Progenitor cell of endocrine pancreas (in vitro differentiated cells): Measurements from ENCODE around the gene ARHGAP27. TPM values are rescaled to one million over a fixed set of nuclear protein-coding genes. Genes with fewer than 3 reads are reported as not detected.
"Not testable (repeated sequence)": the region's sequence is repeated elsewhere in the genome, so short reads cannot be mapped to it uniquely, and the experiment has no call there.

ENCODE experiments used
- DNase-seq: peaks from one replicate; pipeline ENCODE4 v3.0.0; 2021; ENCODE audit warnings: low spot score; ENCODE audit not compliant: unreplicated experiment
- H3K27ac Mint-ChIP-seq: 2 replicates; pipeline ENCODE4 v1.8.0; 2021; ENCODE audit warnings: mild to moderate bottlenecking, moderate library complexity, mixed read lengths
- H3K27me3 Mint-ChIP-seq: 2 replicates; pipeline ENCODE4 v1.8.0; 2021; ENCODE audit warnings: mixed read lengths
- H3K36me3 Mint-ChIP-seq: 2 replicates; pipeline ENCODE4 v1.8.0; 2022; ENCODE audit warnings: mixed read lengths; ENCODE audit not compliant: insufficient read depth
- H3K4me1 Mint-ChIP-seq: 2 replicates; pipeline ENCODE4 v1.8.0; 2021; ENCODE audit warnings: low read depth, mixed read lengths
- H3K4me3 Mint-ChIP-seq: 2 replicates; pipeline ENCODE4 v1.8.0; 2021; ENCODE audit warnings: low read depth, mild to moderate bottlenecking, moderate library complexity, mixed read lengths
- H3K9me3 Mint-ChIP-seq: 2 replicates; pipeline ENCODE4 v1.8.0; 2021; ENCODE audit warnings: low read depth, mixed read lengths
- total RNA-seq: library from RNA; stranded (reverse); gene quantifications from 2 replicates; pipeline ENCODE4 v1.2.1, GENCODE V29; 2021
- TF ChIP-seq, protein P1 (sequence below): fragments of 200-600 bp; sonication (generic); IDR thresholded peaks from one replicate; pipeline ENCODE4 v1.5.0; 2021; ENCODE audit warnings: antibody characterized with exemption, mild to moderate bottlenecking; ENCODE audit not compliant: unreplicated experiment

The ARHGAP27 gene
- total RNA-seq, 1 donor from 2014 or later = 7.6 TPM

DNA sequence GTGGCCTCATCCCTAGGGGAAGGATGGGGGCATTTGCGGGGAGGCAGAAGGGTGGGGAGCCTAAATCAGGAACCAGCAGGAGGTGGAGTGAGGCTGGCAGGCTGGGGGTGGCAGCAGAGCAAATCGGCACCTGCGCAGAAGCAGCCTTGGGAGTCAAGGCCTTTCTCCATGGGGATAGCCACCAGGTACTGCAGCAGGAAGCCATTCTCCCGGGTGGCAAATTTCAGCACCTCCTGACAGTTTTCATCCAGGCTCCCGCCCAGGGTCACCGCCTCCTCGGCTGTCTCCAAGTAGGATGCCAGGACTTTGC lies 20.5 kb upstream of the ARHGAP27 start:
- not testable (repeated sequence) for H3K36me3 Mint-ChIP-seq, H3K4me3 Mint-ChIP-seq, H3K27me3 Mint-ChIP-seq, H3K9me3 Mint-ChIP-seq, H3K4me1 Mint-ChIP-seq, H3K27ac Mint-ChIP-seq, DNase-seq

DNA sequence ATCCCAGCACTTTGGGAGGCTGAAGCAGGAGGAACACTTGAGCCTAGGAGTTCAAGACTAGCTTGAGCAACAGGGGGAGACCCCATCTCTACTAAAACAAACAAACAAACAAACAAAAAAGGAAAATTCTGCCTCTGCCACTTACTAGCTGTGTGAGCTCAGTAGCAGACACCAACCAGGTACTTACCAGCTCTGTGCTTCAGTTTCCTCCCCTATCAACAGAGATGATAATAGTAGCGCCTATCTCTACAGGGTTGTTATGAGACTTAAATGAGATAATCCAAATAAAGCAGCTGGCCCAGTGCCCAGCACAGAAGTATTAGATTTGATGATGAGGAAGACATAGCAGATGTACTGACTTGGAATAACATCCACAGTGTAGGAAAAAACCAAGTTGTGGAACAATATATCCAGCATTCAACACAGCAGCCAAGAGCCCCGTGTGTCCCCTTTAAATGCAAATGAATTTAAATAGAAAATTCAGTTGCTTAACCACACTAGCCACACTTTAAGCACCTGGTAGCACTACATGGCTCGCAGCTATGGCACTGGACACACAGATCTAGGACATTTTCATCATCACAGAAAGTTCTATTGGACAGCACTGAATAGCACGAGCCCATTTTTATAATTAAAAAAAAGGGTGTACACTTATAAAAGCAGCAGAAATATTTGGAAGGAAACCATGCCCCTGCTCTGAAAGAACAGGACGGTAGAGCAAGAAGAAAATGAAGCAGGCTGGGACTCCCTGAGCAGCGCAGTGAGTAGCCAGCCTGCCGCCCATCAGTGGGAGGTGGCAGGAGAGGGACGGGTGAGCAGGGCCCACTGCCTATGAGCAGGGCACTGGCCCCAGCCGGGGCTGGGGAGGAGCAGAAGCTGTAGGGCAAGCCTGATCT lies 19.9 kb upstream of the ARHGAP27 start:
- not testable (repeated sequence) for DNase-seq, H3K4me3 Mint-ChIP-seq, H3K4me1 Mint-ChIP-seq, H3K9me3 Mint-ChIP-seq, H3K27ac Mint-ChIP-seq, H3K27me3 Mint-ChIP-seq, H3K36me3 Mint-ChIP-seq

DNA sequence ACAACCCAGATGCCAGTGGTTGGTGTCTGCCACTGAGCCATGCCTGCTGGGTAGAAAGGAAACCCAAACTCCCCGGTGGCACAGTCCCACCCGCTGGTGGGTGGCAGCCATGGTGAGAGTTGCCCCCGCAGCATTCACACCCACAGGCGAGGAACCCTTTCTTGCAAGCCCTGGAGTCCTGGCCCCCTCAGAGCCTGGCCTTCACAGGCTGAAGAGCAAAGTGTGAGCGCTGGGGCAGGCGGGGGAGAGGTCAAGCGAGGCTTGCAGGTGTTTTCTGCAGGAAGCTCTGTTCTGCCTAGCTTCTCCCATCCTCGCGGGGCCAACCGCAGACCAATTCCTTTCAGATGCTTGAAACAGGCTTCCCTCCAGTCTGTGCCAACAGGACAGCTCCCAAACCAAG lies 19.0 kb upstream of the ARHGAP27 start:
- H3K27ac Mint-ChIP-seq, H3K9me3 Mint-ChIP-seq, H3K36me3 Mint-ChIP-seq, H3K4me3 Mint-ChIP-seq, DNase-seq, H3K4me1 Mint-ChIP-seq, H3K27me3 Mint-ChIP-seq: not testable (repeated sequence)

DNA sequence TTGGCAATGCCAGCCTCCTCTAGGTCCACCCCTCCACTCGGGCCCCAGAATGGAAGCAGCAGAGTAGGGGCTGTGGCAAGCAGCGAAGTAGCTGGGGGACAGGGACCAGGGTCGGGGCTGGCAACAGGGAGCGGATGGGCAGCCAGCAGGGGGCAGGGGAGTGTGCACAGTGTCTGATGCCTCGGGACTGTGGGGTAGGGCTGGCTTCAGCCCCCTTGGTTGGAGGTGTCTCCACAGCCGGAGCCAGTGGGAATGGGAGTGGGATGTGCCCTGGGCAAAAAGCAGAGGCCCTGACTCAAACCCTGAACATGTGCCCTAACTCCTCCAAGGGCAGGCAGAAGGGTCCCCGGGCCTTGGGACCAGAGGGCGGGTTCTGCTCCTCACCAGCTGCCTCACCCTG lies 18.5 kb upstream of the ARHGAP27 start:
- Mint-ChIP-seq H3K27me3 (no peaks in the 10 kb centered on the region), H3K36me3 (peaks cover 5% of the 10 kb centered on the region), H3K27ac (no peak overlapping the region), H3K4me3 (no peak overlapping the region), H3K9me3 (no peaks in the 10 kb centered on the region), H3K4me1 (no peaks in the 10 kb centered on the region)
- no peak for DNase-seq
- TF ChIP-seq, protein P1, sequence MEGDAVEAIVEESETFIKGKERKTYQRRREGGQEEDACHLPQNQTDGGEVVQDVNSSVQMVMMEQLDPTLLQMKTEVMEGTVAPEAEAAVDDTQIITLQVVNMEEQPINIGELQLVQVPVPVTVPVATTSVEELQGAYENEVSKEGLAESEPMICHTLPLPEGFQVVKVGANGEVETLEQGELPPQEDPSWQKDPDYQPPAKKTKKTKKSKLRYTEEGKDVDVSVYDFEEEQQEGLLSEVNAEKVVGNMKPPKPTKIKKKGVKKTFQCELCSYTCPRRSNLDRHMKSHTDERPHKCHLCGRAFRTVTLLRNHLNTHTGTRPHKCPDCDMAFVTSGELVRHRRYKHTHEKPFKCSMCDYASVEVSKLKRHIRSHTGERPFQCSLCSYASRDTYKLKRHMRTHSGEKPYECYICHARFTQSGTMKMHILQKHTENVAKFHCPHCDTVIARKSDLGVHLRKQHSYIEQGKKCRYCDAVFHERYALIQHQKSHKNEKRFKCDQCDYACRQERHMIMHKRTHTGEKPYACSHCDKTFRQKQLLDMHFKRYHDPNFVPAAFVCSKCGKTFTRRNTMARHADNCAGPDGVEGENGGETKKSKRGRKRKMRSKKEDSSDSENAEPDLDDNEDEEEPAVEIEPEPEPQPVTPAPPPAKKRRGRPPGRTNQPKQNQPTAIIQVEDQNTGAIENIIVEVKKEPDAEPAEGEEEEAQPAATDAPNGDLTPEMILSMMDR = no peak

DNA sequence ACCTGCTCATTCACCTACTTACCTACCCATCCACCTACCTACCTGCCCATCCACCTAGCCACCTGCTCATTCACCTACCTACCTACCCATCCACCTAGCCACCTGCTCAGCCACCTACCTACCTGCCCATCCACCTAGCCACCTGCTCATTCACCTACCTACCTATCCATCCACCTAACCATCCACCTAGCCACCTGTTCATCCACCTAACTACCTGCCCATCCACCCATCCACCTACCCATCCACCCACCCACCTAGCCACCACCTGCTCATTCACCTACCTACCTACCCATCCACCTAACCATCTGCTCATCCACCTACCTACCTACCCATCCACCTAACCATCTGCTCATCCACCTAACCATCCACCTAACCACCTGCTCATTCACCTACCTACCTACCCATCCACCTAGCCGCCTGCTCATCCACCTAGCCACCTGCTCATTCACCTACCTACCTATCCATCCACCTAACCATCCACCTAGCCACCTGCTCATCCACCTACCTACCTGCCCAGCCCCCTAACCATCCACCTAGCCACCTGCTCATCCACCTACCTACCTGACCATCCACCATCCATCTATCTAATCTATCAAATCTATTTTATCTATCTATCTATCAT lies 17.1 kb upstream of the ARHGAP27 start:
- DNase-seq, H3K27ac Mint-ChIP-seq, H3K9me3 Mint-ChIP-seq, H3K27me3 Mint-ChIP-seq, H3K4me1 Mint-ChIP-seq, H3K4me3 Mint-ChIP-seq, H3K36me3 Mint-ChIP-seq: not testable (repeated sequence)

DNA sequence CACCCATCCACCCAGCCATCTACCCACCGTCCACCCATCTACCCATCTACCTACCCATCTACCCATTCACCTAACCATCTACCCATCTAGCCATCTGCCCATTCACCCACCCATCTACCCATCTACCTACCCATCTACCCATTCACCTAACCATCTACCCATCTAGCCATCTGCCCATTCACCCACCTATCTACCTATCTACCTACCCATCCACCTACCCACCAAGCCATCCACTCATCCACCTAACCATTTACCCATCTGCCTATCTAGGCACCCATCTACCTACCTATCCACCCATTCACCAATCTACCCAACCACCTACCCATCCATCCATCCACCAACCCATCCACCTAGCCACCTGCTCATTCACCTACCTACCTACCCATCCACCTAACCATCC lies 16.6 kb upstream of the ARHGAP27 start:
- not testable (repeated sequence) for H3K4me1 Mint-ChIP-seq, DNase-seq, H3K9me3 Mint-ChIP-seq, H3K4me3 Mint-ChIP-seq, H3K27me3 Mint-ChIP-seq, H3K36me3 Mint-ChIP-seq, H3K27ac Mint-ChIP-seq

DNA sequence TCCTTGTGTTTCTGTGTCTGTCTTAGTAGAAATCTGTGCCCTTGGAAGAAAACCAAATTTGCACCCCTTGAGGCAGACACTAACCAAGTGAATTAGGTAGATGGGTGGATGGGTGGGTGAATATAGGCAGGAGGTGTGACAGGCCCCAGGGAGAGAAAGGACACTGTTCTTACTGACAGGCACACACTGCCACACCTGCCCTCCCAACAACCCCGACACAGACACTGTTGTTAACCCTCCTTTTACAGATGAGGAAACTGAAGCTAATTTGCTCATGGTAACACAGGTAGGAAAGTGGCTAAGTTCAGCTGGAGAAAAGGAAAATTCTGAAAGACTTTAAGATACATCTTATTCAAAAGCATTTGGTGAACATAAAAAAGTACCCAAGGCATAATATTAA lies 15.8 kb upstream of the ARHGAP27 start:
- H3K4me3 Mint-ChIP-seq, H3K27ac Mint-ChIP-seq: not testable (repeated sequence)

DNA sequence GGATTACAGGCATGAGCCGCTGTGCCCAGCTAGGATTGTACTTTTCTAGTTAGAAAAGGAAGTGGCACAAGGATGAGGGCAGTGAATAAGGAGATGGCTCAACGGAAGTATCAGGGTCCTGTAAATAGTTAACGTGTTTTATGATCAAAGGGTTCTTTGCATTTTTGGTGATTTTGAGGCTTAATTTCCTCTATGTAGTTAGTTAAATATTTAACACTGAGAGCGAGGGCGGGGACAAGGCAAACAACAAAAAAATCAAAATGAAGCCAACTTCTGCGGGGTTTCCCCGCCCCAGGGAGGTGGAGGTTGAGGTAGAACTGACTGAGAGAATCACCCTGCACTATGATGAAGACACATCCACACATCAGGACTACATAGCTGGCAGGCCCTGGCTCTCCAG lies 15.4 kb upstream of the ARHGAP27 start:
- not testable (repeated sequence) for H3K27ac Mint-ChIP-seq, H3K4me3 Mint-ChIP-seq, H3K36me3 Mint-ChIP-seq, H3K4me1 Mint-ChIP-seq, H3K9me3 Mint-ChIP-seq, H3K27me3 Mint-ChIP-seq, DNase-seq

More for the DNA sequence above, 15.8 kb upstream of the ARHGAP27 start:
- H3K27me3 Mint-ChIP-seq, DNase-seq, H3K9me3 Mint-ChIP-seq, H3K36me3 Mint-ChIP-seq, H3K4me1 Mint-ChIP-seq: not testable (repeated sequence)

DNA sequence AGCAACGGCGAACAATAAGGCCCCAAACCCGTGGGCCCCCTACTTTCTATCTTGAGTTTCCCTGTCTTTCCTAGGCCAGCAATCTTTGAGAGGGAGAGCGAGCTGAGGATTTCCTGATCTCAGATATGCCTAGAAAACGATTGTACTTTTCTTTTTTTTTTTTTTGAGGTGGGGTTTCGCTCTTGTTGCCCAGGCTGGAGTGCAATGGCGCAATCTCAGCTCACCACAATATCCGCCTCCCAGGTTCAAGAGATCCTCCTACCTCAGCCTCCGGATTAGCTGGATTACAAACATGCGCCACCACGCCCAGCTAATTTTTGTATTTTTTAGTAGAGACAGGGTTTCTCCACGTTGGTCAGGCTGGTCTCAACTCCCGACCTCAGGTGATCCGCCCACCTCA lies 15.0 kb upstream of the ARHGAP27 start:
- H3K4me1 Mint-ChIP-seq, H3K9me3 Mint-ChIP-seq, H3K36me3 Mint-ChIP-seq, DNase-seq, H3K27me3 Mint-ChIP-seq, H3K27ac Mint-ChIP-seq, H3K4me3 Mint-ChIP-seq: not testable (repeated sequence)

DNA sequence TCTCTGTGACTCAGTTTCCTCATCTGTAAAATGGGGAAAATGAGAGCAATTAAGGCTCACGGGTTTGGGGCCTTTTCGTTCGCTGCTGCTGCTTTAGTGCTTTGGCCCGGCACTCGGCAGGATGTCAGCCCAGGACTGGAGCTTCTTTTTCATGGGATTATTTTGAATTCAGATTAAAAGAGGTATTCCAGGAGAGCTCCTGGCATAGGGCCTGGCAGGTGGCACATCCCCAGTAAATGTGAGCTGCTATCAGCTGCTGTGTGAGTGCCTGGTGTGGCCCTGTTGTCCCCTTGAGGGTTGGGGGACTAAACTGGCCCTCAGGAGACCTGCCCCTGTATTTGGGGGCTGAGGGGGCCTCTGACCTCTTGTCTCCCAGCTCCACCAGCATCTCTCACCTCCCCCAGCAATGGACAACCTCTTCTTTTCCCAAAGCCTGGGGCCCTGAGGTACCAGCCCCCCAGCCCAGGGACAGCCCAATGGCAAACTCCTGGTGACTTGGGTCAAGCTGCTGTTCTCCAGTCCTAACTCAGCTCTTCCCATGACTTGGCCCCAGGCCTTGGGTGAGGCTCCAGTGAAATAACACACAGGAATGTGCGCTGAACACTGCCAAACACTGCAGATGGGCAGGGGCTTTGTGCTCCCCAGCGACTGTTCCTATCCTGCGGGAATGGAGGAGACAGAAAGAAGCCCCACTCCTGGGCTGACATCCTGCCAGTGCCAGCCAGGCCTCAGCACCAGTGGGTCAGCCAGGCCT lies 14.4 kb upstream of the ARHGAP27 start:
- not testable (repeated sequence) for H3K9me3 Mint-ChIP-seq, H3K4me1 Mint-ChIP-seq, DNase-seq, H3K27me3 Mint-ChIP-seq, H3K36me3 Mint-ChIP-seq, H3K4me3 Mint-ChIP-seq, H3K27ac Mint-ChIP-seq

DNA sequence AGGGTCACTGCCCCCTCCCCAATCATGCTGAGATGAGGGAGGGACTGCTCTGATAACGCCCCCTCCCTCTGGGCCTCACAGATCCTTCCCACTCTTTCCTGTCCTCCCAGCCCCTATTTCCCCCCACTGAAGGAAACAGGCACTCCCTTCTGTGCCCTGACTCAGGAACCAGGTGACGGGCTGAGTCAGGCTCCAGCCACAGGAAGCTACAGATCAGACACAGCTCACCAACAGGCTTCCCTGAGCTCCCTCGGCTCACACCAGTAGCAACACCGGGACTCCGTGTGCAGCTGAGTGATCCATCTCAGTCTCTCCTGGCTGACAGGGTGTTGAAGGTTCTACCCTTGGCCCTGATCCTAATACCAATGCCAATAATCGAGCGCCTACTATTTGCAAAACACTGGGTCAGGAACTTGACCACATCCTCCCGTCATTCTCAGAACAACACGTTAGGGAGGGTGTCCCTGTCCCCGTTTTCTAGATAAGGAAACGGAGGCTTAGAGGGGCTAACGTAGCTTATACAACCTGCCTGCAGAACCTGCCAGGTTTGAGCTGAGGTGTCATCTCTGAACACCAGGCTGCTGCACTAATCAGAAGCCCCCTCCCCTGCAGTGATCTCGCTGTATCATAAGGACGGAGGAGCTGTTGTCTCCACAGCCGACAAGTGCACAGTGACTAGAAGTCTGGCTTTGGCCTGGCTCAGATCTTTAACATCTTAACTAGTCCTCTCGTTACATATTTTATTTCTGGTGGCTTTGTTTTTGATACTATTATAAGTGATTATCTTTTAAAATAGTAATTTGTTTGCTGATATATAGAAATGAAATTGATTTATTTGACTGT lies 13.5 kb upstream of the ARHGAP27 start:
- H3K27ac Mint-ChIP-seq, H3K4me3 Mint-ChIP-seq, H3K27me3 Mint-ChIP-seq, H3K4me1 Mint-ChIP-seq, DNase-seq, H3K36me3 Mint-ChIP-seq, H3K9me3 Mint-ChIP-seq: not testable (repeated sequence)
